Measurements from ENCODE around the gene CD8A.

The CD8A gene

GRCh38 chr2:86768189-86768949, 22.3 kb downstream of the CD8A start:
- Histone ChIP-seq H3K36me3 (ENCODE audit: control insufficient read depth, insufficient read depth, low read length) (peaks cover 9% of the 10 kb centered on the region), H3K4me1 (ENCODE audit: control insufficient read depth, insufficient read depth, low read length) (no peaks in the 10 kb centered on the region), H3K9ac (ENCODE audit: low read length) (no peak overlapping the region), H3K9me3 (ENCODE audit: control insufficient read depth, low read length) (no peaks in the 10 kb centered on the region), H3K27me3 (ENCODE audit: control insufficient read depth, insufficient read depth, low read length) (no peaks in the 10 kb centered on the region), H3K4me3 (ENCODE audit: low read length) (no peak overlapping the region)

GRCh38 chr2:86765310-86765695, 25.4 kb downstream of the CD8A start:
- no peaks in the 10 kb centered on the region for H3K4me1 ChIP-seq (ENCODE audit: control insufficient read depth, insufficient read depth, low read length)
- H3K36me3 ChIP-seq (ENCODE audit: control insufficient read depth, insufficient read depth, low read length) = peaks cover 9% of the 10 kb centered on the region
- H3K27me3 ChIP-seq (ENCODE audit: control insufficient read depth, insufficient read depth, low read length) = no peaks in the 10 kb centered on the region
- no peak overlapping the region for H3K9ac ChIP-seq (ENCODE audit: low read length)
- no peaks in the 10 kb centered on the region for H3K9me3 ChIP-seq (ENCODE audit: control insufficient read depth, low read length)
- no peak overlapping the region for H3K4me3 ChIP-seq (ENCODE audit: low read length)

- Histone ChIP-seq H3K9me3 (ENCODE audit: control insufficient read depth, low read length) (no peaks in the 10 kb centered on the region), H3K4me3 (ENCODE audit: low read length) (no peak overlapping the region), H3K36me3 (ENCODE audit: control insufficient read depth, insufficient read depth, low read length) (peaks cover 9% of the 10 kb centered on the region), H3K4me1 (ENCODE audit: control insufficient read depth, insufficient read depth, low read length) (no peaks in the 10 kb centered on the region), H3K9ac (ENCODE audit: low read length) (no peak overlapping the region), H3K27me3 (ENCODE audit: control insufficient read depth, insufficient read depth, low read length) (no peaks in the 10 kb centered on the region)
Observed at GRCh38 chr2:86764661-86765309, 25.9 kb downstream of the CD8A start.

- Histone ChIP-seq H3K36me3 (ENCODE audit: control insufficient read depth, insufficient read depth, low read length) (no peaks in the 10 kb centered on the region), H3K9me3 (ENCODE audit: control insufficient read depth, low read length) (no peaks in the 10 kb centered on the region), H3K27me3 (ENCODE audit: control insufficient read depth, insufficient read depth, low read length) (no peaks in the 10 kb centered on the region)
Observed at GRCh38 chr2:86760371-86760770, 30.3 kb downstream of the CD8A start.

GRCh38 chr2:86758405-86758804, 32.3 kb downstream of the CD8A start:
- H3K4me3 ChIP-seq (ENCODE audit: low read length) = no peak overlapping the region
- H3K9ac ChIP-seq (ENCODE audit: low read length) = no peak overlapping the region
- no peaks in the 10 kb centered on the region for H3K27me3 ChIP-seq (ENCODE audit: control insufficient read depth, insufficient read depth, low read length)
- H3K9me3 ChIP-seq (ENCODE audit: control insufficient read depth, low read length) = no peaks in the 10 kb centered on the region
- H3K36me3 ChIP-seq (ENCODE audit: control insufficient read depth, insufficient read depth, low read length) = no peaks in the 10 kb centered on the region
- no peaks in the 10 kb centered on the region for H3K4me1 ChIP-seq (ENCODE audit: control insufficient read depth, insufficient read depth, low read length)

More at GRCh38 chr2:86760371-86760770, 30.3 kb downstream of the CD8A start:
- Histone ChIP-seq H3K9ac (ENCODE audit: low read length) (no peak overlapping the region), H3K4me1 (ENCODE audit: control insufficient read depth, insufficient read depth, low read length) (no peaks in the 10 kb centered on the region), H3K4me3 (ENCODE audit: low read length) (no peak overlapping the region)

GRCh38 chr2:86753606-86754005, 37.1 kb downstream of the CD8A start:
- Histone ChIP-seq H3K9me3 (ENCODE audit: control insufficient read depth, low read length) (no peaks in the 10 kb centered on the region), H3K27me3 (ENCODE audit: control insufficient read depth, insufficient read depth, low read length) (no peaks in the 10 kb centered on the region), H3K36me3 (ENCODE audit: control insufficient read depth, insufficient read depth, low read length) (no peaks in the 10 kb centered on the region)

GRCh38 chr2:86752934-86753333, 37.8 kb downstream of the CD8A start:
- H3K9ac ChIP-seq (ENCODE audit: low read length) = no peak overlapping the region
- H3K4me3 ChIP-seq (ENCODE audit: low read length) = no peak overlapping the region
- H3K9me3 ChIP-seq (ENCODE audit: control insufficient read depth, low read length) = no peaks in the 10 kb centered on the region
- H3K27me3 ChIP-seq (ENCODE audit: control insufficient read depth, insufficient read depth, low read length) = no peaks in the 10 kb centered on the region
- no peaks in the 10 kb centered on the region for H3K36me3 ChIP-seq (ENCODE audit: control insufficient read depth, insufficient read depth, low read length)
- no peaks in the 10 kb centered on the region for H3K4me1 ChIP-seq (ENCODE audit: control insufficient read depth, insufficient read depth, low read length)

More at GRCh38 chr2:86753606-86754005, 37.1 kb downstream of the CD8A start:
- Histone ChIP-seq H3K4me1 (ENCODE audit: control insufficient read depth, insufficient read depth, low read length) (no peaks in the 10 kb centered on the region), H3K4me3 (ENCODE audit: low read length) (no peak overlapping the region), H3K9ac (ENCODE audit: low read length) (no peak overlapping the region)

- Histone ChIP-seq H3K9ac (ENCODE audit: low read length) (no peak overlapping the region), H3K27me3 (ENCODE audit: control insufficient read depth, insufficient read depth, low read length) (no peaks in the 10 kb centered on the region), H3K4me3 (ENCODE audit: low read length) (no peak overlapping the region), H3K9me3 (ENCODE audit: control insufficient read depth, low read length) (no peaks in the 10 kb centered on the region), H3K4me1 (ENCODE audit: control insufficient read depth, insufficient read depth, low read length) (peaks cover 6% of the 10 kb centered on the region), H3K36me3 (ENCODE audit: control insufficient read depth, insufficient read depth, low read length) (no peaks in the 10 kb centered on the region)
Observed at GRCh38 chr2:86751778-86752177, 38.9 kb downstream of the CD8A start.

- Histone ChIP-seq H3K4me1 (ENCODE audit: control insufficient read depth, insufficient read depth, low read length) (peaks cover 15% of the 10 kb centered on the region), H3K9me3 (ENCODE audit: control insufficient read depth, low read length) (no peaks in the 10 kb centered on the region), H3K4me3 (ENCODE audit: low read length) (no peak overlapping the region), H3K9ac (ENCODE audit: low read length) (no peak overlapping the region), H3K27me3 (ENCODE audit: control insufficient read depth, insufficient read depth, low read length) (no peaks in the 10 kb centered on the region), H3K36me3 (ENCODE audit: control insufficient read depth, insufficient read depth, low read length) (no peaks in the 10 kb centered on the region)
Observed at GRCh38 chr2:86750240-86750839, 40.4 kb downstream of the CD8A start.

- Histone ChIP-seq H3K9ac (ENCODE audit: low read length) (no peak overlapping the region), H3K4me1 (ENCODE audit: control insufficient read depth, insufficient read depth, low read length) (peaks cover 16% of the 10 kb centered on the region), H3K9me3 (ENCODE audit: control insufficient read depth, low read length) (no peaks in the 10 kb centered on the region), H3K27me3 (ENCODE audit: control insufficient read depth, insufficient read depth, low read length) (no peaks in the 10 kb centered on the region), H3K4me3 (ENCODE audit: low read length) (no peak overlapping the region), H3K36me3 (ENCODE audit: control insufficient read depth, insufficient read depth, low read length) (no peaks in the 10 kb centered on the region)
Observed at GRCh38 chr2:86747711-86748639, 42.7 kb downstream of the CD8A start.

- Histone ChIP-seq H3K9me3 (ENCODE audit: control insufficient read depth, low read length) (no peaks in the 10 kb centered on the region), H3K27me3 (ENCODE audit: control insufficient read depth, insufficient read depth, low read length) (no peaks in the 10 kb centered on the region), H3K4me1 (ENCODE audit: control insufficient read depth, insufficient read depth, low read length) (peaks cover 16% of the 10 kb centered on the region), H3K9ac (ENCODE audit: low read length) (no peak overlapping the region), H3K4me3 (ENCODE audit: low read length) (no peak overlapping the region), H3K36me3 (ENCODE audit: control insufficient read depth, insufficient read depth, low read length) (no peaks in the 10 kb centered on the region)
Observed at GRCh38 chr2:86746939-86747338, 43.8 kb downstream of the CD8A start.
